H9 (cell line): ENCODE measurements around the gene HTD2. TPM values are rescaled to one million over a fixed set of nuclear protein-coding genes. Genes with fewer than 3 reads are reported as not detected.

Experiments used
- DNase-seq: peaks from one replicate; pipeline ENCODE4 v3.0.0-alpha.2; 2017
- H2AFZ ChIP-seq: one replicate; pipeline ENCODE4 v1.6.1; 2013; ENCODE audit warnings: mild to moderate bottlenecking, low read length, control low read depth, moderate library complexity
- H2AK5ac ChIP-seq: 2 replicates; pipeline ENCODE4 v1.6.1; 2013; ENCODE audit warnings: low read length, control low read depth, mixed read lengths; ENCODE audit not compliant: insufficient read length
- H2BK120ac ChIP-seq: one replicate; pipeline ENCODE4 v1.6.1; 2013; ENCODE audit warnings: low read depth, mild to moderate bottlenecking, low read length, control low read depth, inconsistent platforms; ENCODE audit not compliant: poor library complexity, severe bottlenecking
- H2BK12ac ChIP-seq: 2 replicates; pipeline ENCODE4 v1.6.1; 2013; ENCODE audit warnings: low read length, control low read depth, mixed read lengths, low read depth; ENCODE audit not compliant: insufficient read length
- H2BK15ac ChIP-seq: 2 replicates; pipeline ENCODE4 v1.6.1; 2013; ENCODE audit warnings: low read depth, low read length, control low read depth
- H2BK20ac ChIP-seq: one replicate; pipeline ENCODE4 v1.6.1; 2013; ENCODE audit warnings: low read depth, mild to moderate bottlenecking, low read length, control low read depth, inconsistent platforms; ENCODE audit not compliant: poor library complexity, severe bottlenecking
- H2BK5ac ChIP-seq: 2 replicates; pipeline ENCODE4 v1.6.1; 2013; ENCODE audit warnings: low read length, control low read depth, mixed read lengths; ENCODE audit not compliant: insufficient read length
- H3K14ac ChIP-seq: 2 replicates; pipeline ENCODE4 v1.6.1; 2013; ENCODE audit warnings: low read length, control low read depth; ENCODE audit not compliant: insufficient read depth
- H3K18ac ChIP-seq: 2 replicates; pipeline ENCODE4 v1.6.1; 2013; ENCODE audit warnings: low read depth, mild to moderate bottlenecking, mixed read lengths, low read length, control low read depth; ENCODE audit not compliant: insufficient read length
- H3K23ac ChIP-seq: 2 replicates; pipeline ENCODE4 v1.6.1; 2013; ENCODE audit warnings: low read length, control low read depth, mixed read lengths, low read depth; ENCODE audit not compliant: insufficient read length
- H3K23me2 ChIP-seq: 2 replicates; pipeline ENCODE4 v1.6.1; 2013; ENCODE audit warnings: low read depth, mild to moderate bottlenecking, mixed read lengths, low read length, control low read depth; ENCODE audit not compliant: insufficient read length, poor library complexity, severe bottlenecking
- H3K27ac ChIP-seq: 2 replicates; pipeline ENCODE4 v1.5.1; 2013; ENCODE audit warnings: low read length, control low read depth, mixed read lengths, low read depth; ENCODE audit not compliant: insufficient read length
- H3K27me3 ChIP-seq: 2 replicates; pipeline ENCODE4 v1.6.1; 2013; ENCODE audit warnings: low read length, control low read depth, inconsistent platforms; ENCODE audit not compliant: insufficient read depth
- H3K4ac ChIP-seq: 2 replicates; pipeline ENCODE4 v1.6.1; 2013; ENCODE audit warnings: low read depth, mild to moderate bottlenecking, control low read depth, inconsistent platforms, low read length, moderate library complexity
- H3K4me1 ChIP-seq: 2 replicates; pipeline ENCODE4 v1.6.1; 2013; ENCODE audit warnings: low read length, control low read depth, inconsistent platforms; ENCODE audit not compliant: insufficient read depth
- H3K4me2 ChIP-seq: 2 replicates; pipeline ENCODE4 v1.6.1; 2013; ENCODE audit warnings: low read length, control low read depth, mixed read lengths; ENCODE audit not compliant: insufficient read length, insufficient read depth
- H3K56ac ChIP-seq: 2 replicates; pipeline ENCODE4 v1.6.1; 2013; ENCODE audit warnings: low read depth, mild to moderate bottlenecking, mixed read lengths, low read length, control low read depth; ENCODE audit not compliant: insufficient read length
- H3K79me1 ChIP-seq: 2 replicates; pipeline ENCODE4 v1.6.1; 2013; ENCODE audit warnings: low read depth, mild to moderate bottlenecking, moderate library complexity, low read length, control low read depth, inconsistent platforms; ENCODE audit not compliant: insufficient read depth, poor library complexity, severe bottlenecking
- H3K79me2 ChIP-seq: 2 replicates; pipeline ENCODE4 v1.6.1; 2013; ENCODE audit warnings: low read length, control low read depth, inconsistent platforms; ENCODE audit not compliant: insufficient read depth
- H3K9ac ChIP-seq: 2 replicates; pipeline ENCODE4 v1.6.1; 2013; ENCODE audit warnings: low read length, control low read depth, mixed read lengths; ENCODE audit not compliant: insufficient read length; ENCODE audit errors: extremely low read depth
- H3K9me3 ChIP-seq: one replicate; pipeline ENCODE4 v1.6.1; 2013; ENCODE audit warnings: low read depth, low read length, inconsistent platforms; ENCODE audit not compliant: control insufficient read depth
- H3T11ph ChIP-seq: one replicate; pipeline ENCODE4 v1.6.1; 2013; ENCODE audit warnings: mild to moderate bottlenecking, low read length, control low read depth, inconsistent platforms
- H4K20me1 ChIP-seq: one replicate; pipeline ENCODE4 v1.6.1; 2013; ENCODE audit not compliant: control insufficient read depth, insufficient read length, insufficient read depth
- H4K5ac ChIP-seq: 2 replicates; pipeline ENCODE4 v1.6.1; 2013; ENCODE audit warnings: low read depth, mild to moderate bottlenecking, mixed read lengths, low read length, control low read depth; ENCODE audit not compliant: insufficient read length
- H4K8ac ChIP-seq: replicated peaks from 2 replicates; pipeline ENCODE4 v1.6.1; 2013; ENCODE audit warnings: low read length, control low read depth, mixed read lengths, low read depth; ENCODE audit not compliant: insufficient read length
- H4K91ac ChIP-seq: 2 replicates; pipeline ENCODE4 v1.6.1; 2013; ENCODE audit warnings: low read depth, mild to moderate bottlenecking, moderate library complexity, mixed read lengths, low read length, control low read depth; ENCODE audit not compliant: insufficient read length
- H3K27ac Mint-ChIP-seq, 3 experiments: 2 replicates in 2 of 3; 3 replicates in 1 of 3; pipeline ENCODE4 v1.8.0; 2020 to 2021; ENCODE audit warnings: mixed read lengths in 3 of 3, mild to moderate bottlenecking in 1 of 3, moderate library complexity in 1 of 3
- H3K27me3 Mint-ChIP-seq: 2 replicates; pipeline ENCODE4 v1.8.0; 2021; ENCODE audit warnings: low read depth, mild to moderate bottlenecking, moderate library complexity, mixed read lengths
- H3K36me3 Mint-ChIP-seq, 3 experiments: 2 replicates in 2 of 3; 3 replicates in 1 of 3; pipeline ENCODE4 v1.8.0; 2020 to 2021; ENCODE audit warnings: low read depth in 3 of 3, mixed read lengths in 3 of 3; ENCODE audit not compliant: insufficient read depth in 1 of 3
- H3K4me1 Mint-ChIP-seq, 2 experiments: 2 replicates each; pipeline ENCODE4 v1.8.0; 2020; ENCODE audit warnings: mixed read lengths in 2 of 2
- H3K4me3 Mint-ChIP-seq, 2 experiments: 2 replicates in 1 of 2; 3 replicates in 1 of 2; pipeline ENCODE4 v1.8.0; 2020 to 2021; ENCODE audit warnings: mild to moderate bottlenecking in 2 of 2, mixed read lengths in 2 of 2, moderate library complexity in 1 of 2
- H3K9me3 Mint-ChIP-seq, 2 experiments: 2 replicates in 1 of 2; 3 replicates in 1 of 2; pipeline ENCODE4 v1.8.0; 2020; ENCODE audit warnings: mild to moderate bottlenecking in 2 of 2, mixed read lengths in 2 of 2, moderate library complexity in 1 of 2
- WGBS: extraction: QIAGEN DNeasy Blood & Tissue Kit; methylation state at CpG from one replicate; pipeline ENCODE4 v1.1.7; 2013; ENCODE audit warnings: missing lambda C conversion rate, low lambda C conversion rate, mixed read lengths; ENCODE audit not compliant: insufficient read length; ENCODE audit errors: extremely low coverage; 5-methylcytosine and 5-hydroxymethylcytosine counted together
- total RNA-seq: library from RNA; stranded (reverse); gene quantifications from 2 replicates; pipeline ENCODE4 v1.2.1, GENCODE V29; 2021
- TF ChIP-seq, protein P1 (sequence below): fragments of 200-600 bp; sonication (generic); conservative IDR thresholded peaks from 3 replicates; pipeline ENCODE4 v1.8.0; 2021; ENCODE audit warnings: antibody characterized with exemption, mild to moderate bottlenecking

Gene HTD2
- total RNA-seq, 1 experiment from 2014 or later = 13.4 TPM

DNA sequence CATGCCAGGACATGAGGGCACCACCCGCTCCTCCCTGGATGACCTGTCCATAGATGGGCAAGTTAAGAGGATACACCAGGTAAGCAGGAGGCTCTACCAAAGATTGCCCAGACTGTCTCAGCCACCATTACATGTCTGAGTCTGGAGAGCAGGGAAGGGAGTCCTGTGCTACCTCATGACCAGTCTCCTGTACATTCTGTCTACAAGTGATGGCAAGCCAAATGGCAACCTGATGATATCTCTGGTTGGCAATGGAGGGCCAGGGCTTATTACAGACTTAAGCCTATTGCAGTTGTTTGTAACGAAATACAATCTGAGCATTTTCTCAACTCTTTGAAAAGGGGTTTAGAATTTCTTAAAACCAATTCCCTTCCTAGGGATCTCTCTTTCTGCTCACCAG lies 37.0 kb upstream of the HTD2 start:
- no peaks in the 10 kb centered on the region for H3K23me2 ChIP-seq
- Mint-ChIP-seq H3K9me3 (no peaks in the 10 kb centered on the region), H3K4me1 (no peaks in the 10 kb centered on the region), H3K36me3 (no peaks in the 10 kb centered on the region), H3K27me3 (no peaks in the 10 kb centered on the region), H3K4me3 (no peak overlapping the region), H3K27ac (no peak overlapping the region)
- H3K4me2 ChIP-seq = no peak overlapping the region
- no peaks in the 10 kb centered on the region for H3K4me1 ChIP-seq
- no peak overlapping the region for H4K5ac ChIP-seq
- no peaks in the 10 kb centered on the region for H3K9me3 ChIP-seq
- no peak for DNase-seq
- WGBS = no CpG with 5 or more reads among the region's 2 CpGs
- no peak overlapping the region for H3K23ac ChIP-seq
- no peak overlapping the region for H3K27ac ChIP-seq
- H3K79me2 ChIP-seq = no peaks in the 10 kb centered on the region
- no peak overlapping the region for H3K9ac ChIP-seq
- no peak overlapping the region for H2AFZ ChIP-seq
- H4K91ac ChIP-seq = no peak overlapping the region
- H2BK20ac ChIP-seq = no peak overlapping the region
- no peak overlapping the region for H3K18ac ChIP-seq
- no peak overlapping the region for H3K56ac ChIP-seq
- no peaks in the 10 kb centered on the region for H3K79me1 ChIP-seq
- H3T11ph ChIP-seq = no peak overlapping the region
- no peak overlapping the region for H4K8ac ChIP-seq
- H2AK5ac ChIP-seq = no peak overlapping the region
- no peak overlapping the region for H2BK5ac ChIP-seq
- TF ChIP-seq, protein P1, sequence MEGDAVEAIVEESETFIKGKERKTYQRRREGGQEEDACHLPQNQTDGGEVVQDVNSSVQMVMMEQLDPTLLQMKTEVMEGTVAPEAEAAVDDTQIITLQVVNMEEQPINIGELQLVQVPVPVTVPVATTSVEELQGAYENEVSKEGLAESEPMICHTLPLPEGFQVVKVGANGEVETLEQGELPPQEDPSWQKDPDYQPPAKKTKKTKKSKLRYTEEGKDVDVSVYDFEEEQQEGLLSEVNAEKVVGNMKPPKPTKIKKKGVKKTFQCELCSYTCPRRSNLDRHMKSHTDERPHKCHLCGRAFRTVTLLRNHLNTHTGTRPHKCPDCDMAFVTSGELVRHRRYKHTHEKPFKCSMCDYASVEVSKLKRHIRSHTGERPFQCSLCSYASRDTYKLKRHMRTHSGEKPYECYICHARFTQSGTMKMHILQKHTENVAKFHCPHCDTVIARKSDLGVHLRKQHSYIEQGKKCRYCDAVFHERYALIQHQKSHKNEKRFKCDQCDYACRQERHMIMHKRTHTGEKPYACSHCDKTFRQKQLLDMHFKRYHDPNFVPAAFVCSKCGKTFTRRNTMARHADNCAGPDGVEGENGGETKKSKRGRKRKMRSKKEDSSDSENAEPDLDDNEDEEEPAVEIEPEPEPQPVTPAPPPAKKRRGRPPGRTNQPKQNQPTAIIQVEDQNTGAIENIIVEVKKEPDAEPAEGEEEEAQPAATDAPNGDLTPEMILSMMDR = no peak
- H2BK12ac ChIP-seq = no peak overlapping the region
- H2BK15ac ChIP-seq = no peak overlapping the region
- H3K14ac ChIP-seq = no peak overlapping the region
- no peak overlapping the region for H3K4ac ChIP-seq
- H3K27me3 ChIP-seq = no peaks in the 10 kb centered on the region
- no peak overlapping the region for H2BK120ac ChIP-seq
- no peaks in the 10 kb centered on the region for H4K20me1 ChIP-seq
